GM18520 (cell line): ENCODE results near the gene TBL1X.

Experiments
- ATAC-seq: cut with Tn5 transposase; IDR thresholded peaks from one replicate; pipeline ENCODE4 v1.9.1; 2021; ENCODE audit not compliant: unreplicated experiment

Gene TBL1X

DNA sequence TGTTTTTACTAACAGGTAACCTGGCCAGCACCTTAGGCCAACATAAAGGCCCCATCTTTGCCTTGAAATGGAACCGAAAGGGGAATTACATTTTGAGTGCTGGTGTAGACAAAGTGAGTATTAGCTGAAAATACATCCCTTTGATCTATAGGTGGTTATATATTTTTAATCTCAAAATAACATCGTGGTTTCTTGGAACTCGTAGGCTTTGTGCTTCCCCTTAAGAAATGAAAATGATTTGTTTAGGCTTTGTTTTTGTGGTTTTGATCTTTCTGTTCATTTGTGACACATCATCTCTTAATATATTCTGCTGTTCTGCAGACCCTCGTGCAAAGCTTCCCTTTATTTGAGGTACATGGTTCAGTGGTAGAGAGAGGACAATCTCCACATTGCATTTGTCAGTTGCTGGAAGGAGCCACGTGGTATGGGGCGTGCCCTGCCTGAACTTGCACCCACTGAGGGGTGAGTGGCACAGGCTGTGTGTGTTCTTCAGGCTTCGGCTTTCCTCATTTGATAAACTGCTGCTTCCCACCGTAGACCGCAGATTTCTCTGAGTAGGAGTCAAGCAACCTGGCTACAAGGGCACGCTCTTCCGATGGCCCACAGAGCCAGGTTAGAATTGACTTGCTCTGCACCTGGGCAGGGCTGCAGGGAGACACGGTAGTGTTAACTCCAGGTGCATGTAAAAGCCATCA lies 228.6 kb downstream of the TBL1X start:
- no peak for ATAC-seq

- ATAC-seq: no peak
Observed at GRCh38 chrX:9698576-9698975, 233.7 kb downstream of the TBL1X start.

DNA sequence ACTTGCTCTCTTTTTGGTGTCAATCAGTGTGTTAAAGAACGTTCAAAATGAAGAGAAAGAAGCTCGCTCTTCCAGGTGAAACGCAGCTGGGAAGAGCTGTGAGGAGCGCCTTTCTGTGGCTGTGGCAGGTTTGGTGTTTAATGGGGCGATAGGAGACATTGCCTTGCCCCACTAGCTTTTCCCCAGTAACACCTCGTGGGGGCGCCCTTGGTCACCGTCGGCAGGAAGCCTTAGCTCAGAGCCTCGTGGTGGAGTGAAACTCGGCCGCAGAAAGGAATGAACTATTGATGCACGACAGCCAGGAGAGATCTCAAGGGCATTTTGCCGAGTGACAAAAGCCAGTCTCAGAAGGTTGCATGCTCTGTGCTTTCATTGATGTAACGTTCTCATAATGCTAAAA lies 235.7 kb downstream of the TBL1X start:
- no peak for ATAC-seq

DNA sequence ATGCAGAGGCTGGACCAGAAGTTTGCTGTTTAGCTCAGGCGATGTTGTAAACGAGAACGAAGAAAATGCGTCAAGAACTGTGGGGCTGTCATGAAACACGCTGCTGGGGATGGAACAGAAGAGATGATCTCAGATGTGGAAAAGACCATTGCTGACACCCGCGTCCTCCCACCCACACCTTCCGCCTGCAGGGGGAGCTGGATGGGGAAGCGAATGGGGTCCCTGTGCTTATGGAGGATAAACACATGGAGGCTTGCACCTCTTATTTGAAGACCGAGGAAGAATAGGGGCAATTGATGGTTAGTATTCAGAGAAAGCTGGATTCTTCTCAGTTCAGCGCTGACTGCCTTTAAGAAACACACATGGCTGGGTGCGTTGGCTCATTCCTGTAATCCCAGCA lies 236.9 kb downstream of the TBL1X start:
- ATAC-seq: no peak

DNA sequence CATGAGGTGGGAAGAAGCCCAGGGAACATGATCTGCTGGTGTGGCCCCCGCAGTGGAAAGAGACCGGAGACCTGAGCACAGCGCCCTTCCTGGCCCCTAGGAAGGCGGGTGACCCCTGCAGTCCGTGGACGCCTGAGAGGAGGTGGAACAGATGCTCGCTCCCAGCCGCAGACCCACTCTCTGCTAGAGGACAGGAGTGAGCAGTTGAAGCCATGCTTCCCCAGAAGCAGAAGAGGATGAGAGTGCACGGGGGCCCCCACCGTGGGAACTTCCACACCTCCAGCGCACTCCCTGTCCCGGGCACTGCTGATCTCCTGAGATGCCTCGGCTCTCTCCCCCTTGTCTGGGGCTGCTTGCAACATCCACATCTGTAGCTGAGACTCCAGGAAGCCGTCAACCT lies 238.5 kb downstream of the TBL1X start:
- ATAC-seq: no peak

- no peak for ATAC-seq
Observed at GRCh38 chrX:9704876-9705465, 240.1 kb downstream of the TBL1X start.

DNA sequence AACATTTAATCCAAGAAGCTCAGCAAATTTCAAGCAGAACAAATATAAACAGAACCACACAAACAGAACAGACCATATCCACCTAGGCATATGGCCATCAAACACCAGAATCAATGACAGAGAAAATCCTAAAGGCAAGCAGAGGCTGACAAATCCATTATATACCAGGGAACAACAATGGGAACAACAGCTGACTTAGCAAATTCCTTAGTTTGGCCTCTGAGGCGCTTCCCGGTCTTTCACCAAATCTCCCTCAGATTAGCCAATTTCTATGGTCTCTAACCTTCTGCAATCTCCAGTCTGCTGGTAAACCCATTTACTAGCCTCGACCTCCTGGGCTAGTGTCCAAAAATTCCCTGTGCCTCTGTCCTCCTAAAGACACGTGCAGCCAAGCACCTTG lies 241.6 kb downstream of the TBL1X start:
- ATAC-seq: no peak

DNA sequence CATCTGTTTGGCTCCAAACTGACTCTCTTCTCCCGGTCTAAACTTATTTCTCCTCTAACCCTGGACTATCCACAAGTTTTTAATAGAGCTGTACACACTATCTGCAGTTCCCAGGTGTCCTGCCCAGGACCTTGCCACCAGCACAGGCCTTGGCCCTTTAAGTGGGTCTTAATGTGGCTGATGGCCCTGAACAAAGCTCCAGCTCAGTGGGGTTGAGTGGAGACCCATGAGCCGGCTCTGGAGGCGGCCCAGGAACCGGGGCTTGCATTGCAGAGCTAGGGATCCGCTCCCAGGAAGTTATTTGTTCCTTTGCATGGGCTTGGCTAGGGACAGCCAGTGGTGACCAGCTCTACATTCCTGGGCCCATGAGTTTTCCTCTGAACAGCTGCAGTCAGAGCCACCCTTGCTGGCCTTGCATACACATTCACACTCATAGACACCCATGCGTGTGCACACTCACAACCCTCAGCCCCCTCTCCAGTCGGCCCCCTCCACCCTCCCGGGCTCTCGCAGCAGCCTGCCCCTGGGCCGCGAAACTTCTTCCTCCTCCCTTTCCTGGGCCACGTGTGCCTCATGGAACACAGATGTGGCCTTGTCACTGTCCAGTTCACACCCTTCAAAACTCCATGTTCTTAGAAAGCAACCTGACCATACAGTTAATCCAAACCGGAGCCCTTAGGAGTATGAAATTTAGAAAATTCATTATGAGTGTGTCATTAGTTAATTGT lies 242.6 kb downstream of the TBL1X start:
- no peak for ATAC-seq

DNA sequence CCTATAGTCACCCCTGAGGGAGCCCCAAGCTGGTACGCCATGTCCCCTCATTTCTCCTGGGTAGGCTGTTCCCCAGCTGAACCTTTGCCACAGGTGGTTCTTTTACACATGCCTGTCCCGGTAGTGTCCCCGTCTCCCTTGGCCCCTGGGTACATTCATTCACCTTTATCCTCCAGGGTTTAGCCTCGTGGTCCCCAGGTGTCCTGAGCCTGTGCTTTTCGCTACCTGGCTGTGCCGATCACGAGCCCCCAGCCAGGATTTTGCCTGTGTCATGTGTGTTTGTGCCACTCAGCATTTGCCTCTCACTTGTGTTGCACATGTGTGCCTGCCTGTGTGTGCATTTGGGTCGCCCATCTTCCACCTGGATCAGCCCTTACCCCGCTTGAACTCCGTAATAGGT lies 243.2 kb downstream of the TBL1X start:
- ATAC-seq: no peak

- ATAC-seq: peak; percentile 56
Observed at GRCh38 chrX:9708923-9709553, 244.2 kb downstream of the TBL1X start.

DNA sequence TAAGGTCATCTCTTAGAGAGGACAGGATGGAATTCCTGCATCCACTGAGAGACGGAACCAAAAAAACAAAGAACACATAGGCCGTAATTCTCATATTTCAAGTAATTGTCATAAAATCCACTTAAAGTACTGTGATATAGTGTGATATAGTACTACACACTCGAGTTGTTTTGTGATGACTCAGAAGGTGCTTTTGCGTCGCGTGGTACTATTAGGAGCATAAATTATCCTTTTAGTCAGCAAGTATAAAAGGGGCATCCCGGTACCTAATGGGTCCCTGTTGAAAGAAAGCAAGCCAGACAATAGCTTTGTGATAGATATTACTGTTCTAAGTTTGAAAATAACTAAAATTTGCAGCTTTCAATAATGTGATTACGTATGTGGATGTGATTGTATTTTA lies 245.5 kb downstream of the TBL1X start:
- no peak for ATAC-seq

DNA sequence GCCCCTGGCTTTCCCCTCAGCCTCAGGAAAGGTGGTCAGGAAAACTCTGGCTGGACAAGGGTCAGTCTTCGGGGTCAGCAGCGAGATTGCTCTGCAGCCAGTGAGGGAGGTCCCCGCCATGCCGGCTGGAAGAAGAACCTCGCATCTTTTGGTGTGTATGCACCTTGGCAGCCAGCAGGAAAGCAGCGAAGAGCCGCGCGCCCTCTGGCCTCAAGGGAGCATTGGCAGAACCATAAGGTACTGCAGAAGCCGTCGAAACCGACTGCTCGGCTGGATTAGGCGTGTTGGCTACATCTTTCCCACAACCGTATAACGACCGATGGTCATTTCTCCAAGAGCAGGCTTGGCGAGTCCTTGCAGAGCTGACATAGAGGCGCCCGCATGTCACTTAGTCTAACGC lies 252.5 kb downstream of the TBL1X start:
- no peak for ATAC-seq

GRCh38 chrX:9724711-9725110 lies 259.9 kb downstream of the TBL1X start:
- no peak for ATAC-seq

GRCh38 chrX:9728261-9728660 lies 263.4 kb downstream of the TBL1X start:
- ATAC-seq: no peak

GRCh38 chrX:9729171-9729885 lies 264.5 kb downstream of the TBL1X start:
- no peak for ATAC-seq

GRCh38 chrX:9730078-9730477 lies 265.2 kb downstream of the TBL1X start:
- no peak for ATAC-seq

- no peak for ATAC-seq
Observed at GRCh38 chrX:9730752-9731151, 265.9 kb downstream of the TBL1X start.

- ATAC-seq: no peak
Observed at GRCh38 chrX:9737363-9737762, 272.5 kb downstream of the TBL1X start.

- no peak for ATAC-seq
Observed at GRCh38 chrX:9738151-9738550, 273.3 kb downstream of the TBL1X start.

GRCh38 chrX:9739130-9739529 lies 274.3 kb downstream of the TBL1X start:
- ATAC-seq: no peak

GRCh38 chrX:9745417-9746115 lies 280.7 kb downstream of the TBL1X start:
- no peak for ATAC-seq
